Measurements from ENCODE around the gene C1QTNF7. TPM values are rescaled to one million over a fixed set of nuclear protein-coding genes. Genes with fewer than 3 reads are reported as not detected.

Gene C1QTNF7
- total RNA-seq, 2 donors from 2014 or later, result not detected

DNA sequence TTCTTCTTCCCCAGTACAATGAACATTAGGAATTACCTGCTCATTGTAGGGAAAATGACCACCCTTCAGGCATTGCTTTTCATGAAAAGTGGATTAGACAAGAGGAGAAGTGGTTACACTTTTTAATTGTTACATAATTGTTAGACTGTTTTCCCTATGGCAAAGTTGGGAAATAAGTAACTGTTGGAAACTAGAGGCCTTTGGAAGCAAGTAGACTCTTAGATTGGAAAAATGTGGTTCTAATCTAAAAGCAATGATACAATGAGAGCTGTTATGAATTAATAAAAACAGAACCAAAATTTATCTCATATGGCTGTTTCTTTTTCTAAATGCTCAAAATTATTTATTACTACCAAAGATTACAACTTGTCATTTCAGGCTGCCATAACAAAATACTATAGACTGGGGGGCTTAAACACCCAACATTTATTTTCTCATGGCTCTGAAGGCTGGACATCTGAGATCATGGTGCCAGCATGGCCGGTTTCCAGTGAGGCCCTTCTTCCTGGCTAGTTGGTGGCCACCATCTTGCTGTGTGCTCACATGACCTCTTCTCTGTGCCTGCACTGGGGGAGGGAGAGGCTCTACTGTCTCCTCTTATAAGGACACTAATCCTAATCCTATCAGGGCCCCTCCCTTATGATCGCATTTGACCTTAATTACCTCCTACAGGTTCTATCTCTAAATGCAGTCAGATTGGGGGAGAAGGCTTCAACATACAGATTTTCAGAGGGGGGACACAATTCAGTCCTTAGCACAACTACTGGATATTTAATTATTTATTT lies 54.3 kb downstream of the C1QTNF7 start:
- Histone ChIP-seq H3K4me3 (ENCODE audit: low read length) (peak overlapping the region; percentile 61), H3K9me3 (ENCODE audit: control insufficient read depth, low read length) (peaks cover 11% of the 10 kb centered on the region), H3K4me1 (ENCODE audit: control insufficient read depth, insufficient read depth, low read length) (peaks cover 13% of the 10 kb centered on the region), H3K9ac (ENCODE audit: extremely low read depth, low read length, poor library complexity, severe bottlenecking) (no peak overlapping the region), H3K27me3 (ENCODE audit: control insufficient read depth, insufficient read depth, low read length, poor library complexity, severe bottlenecking) (no peaks in the 10 kb centered on the region), H3K27ac (ENCODE audit: low read depth, low read length) (no peak overlapping the region), H3K36me3 (ENCODE audit: control insufficient read depth, insufficient read depth, low read length) (peaks cover 12% of the 10 kb centered on the region)
- Mint-ChIP-seq H3K4me3 (no peak overlapping the region), H3K27me3 (ENCODE audit: insufficient read depth) (no peaks in the 10 kb centered on the region), H3K9me3 (peaks cover 14% of the 10 kb centered on the region), H3K4me1 (peaks cover 27% of the 10 kb centered on the region), H3K36me3 (ENCODE audit: low read depth) (peaks cover 32% of the 10 kb centered on the region), H3K27ac (no peak overlapping the region)
- DNase-seq, result no peak
- WGBS, 2 experiments (ENCODE audit: insufficient coverage in 1 of 2, insufficient read length in 1 of 2), result 78% methylated on average over 2 of the region's 2 CpGs; no CpG with 5 or more reads in 1 of the 2 experiments
- TF ChIP-seq, protein P1, sequence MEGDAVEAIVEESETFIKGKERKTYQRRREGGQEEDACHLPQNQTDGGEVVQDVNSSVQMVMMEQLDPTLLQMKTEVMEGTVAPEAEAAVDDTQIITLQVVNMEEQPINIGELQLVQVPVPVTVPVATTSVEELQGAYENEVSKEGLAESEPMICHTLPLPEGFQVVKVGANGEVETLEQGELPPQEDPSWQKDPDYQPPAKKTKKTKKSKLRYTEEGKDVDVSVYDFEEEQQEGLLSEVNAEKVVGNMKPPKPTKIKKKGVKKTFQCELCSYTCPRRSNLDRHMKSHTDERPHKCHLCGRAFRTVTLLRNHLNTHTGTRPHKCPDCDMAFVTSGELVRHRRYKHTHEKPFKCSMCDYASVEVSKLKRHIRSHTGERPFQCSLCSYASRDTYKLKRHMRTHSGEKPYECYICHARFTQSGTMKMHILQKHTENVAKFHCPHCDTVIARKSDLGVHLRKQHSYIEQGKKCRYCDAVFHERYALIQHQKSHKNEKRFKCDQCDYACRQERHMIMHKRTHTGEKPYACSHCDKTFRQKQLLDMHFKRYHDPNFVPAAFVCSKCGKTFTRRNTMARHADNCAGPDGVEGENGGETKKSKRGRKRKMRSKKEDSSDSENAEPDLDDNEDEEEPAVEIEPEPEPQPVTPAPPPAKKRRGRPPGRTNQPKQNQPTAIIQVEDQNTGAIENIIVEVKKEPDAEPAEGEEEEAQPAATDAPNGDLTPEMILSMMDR (conservative IDR thresholded peaks at IDR 0.05), result no peak

DNA sequence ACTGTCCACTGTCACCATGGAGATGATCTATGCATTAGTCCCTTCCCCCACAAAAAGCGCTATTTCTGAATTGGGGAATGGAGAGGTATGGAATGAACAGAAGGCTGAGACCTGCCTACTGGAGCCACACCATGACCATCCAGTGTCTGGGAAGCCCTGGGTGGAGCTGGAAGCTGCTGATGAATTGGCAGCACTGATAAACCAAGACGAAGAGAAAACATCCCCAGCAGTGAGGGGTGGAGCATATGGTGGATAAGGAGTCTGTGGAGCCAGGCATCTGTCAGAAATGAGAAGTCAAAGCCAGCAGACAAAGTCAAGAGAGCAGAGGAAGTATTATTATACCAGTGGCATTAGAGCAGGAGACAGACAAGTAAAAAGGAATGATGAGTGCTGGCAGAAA lies 55.0 kb downstream of the C1QTNF7 start:
- H3K9me3 ChIP-seq (ENCODE audit: control insufficient read depth, low read length), result peaks cover 18% of the 10 kb centered on the region
- peaks cover 13% of the 10 kb centered on the region for H3K4me1 ChIP-seq (ENCODE audit: control insufficient read depth, insufficient read depth, low read length)
- 67% methylated on average over 2 of the region's 2 CpGs; no CpG with 5 or more reads in 1 of the 2 experiments for WGBS, 2 experiments (ENCODE audit: insufficient coverage in 1 of 2, insufficient read length in 1 of 2)
- H3K9ac ChIP-seq (ENCODE audit: extremely low read depth, low read length, poor library complexity, severe bottlenecking), result no peak overlapping the region
- H3K4me1 Mint-ChIP-seq, result peaks cover 27% of the 10 kb centered on the region
- peaks cover 32% of the 10 kb centered on the region for H3K36me3 Mint-ChIP-seq (ENCODE audit: low read depth)
- H3K9me3 Mint-ChIP-seq, result peaks cover 20% of the 10 kb centered on the region
- no peak overlapping the region for H3K4me3 Mint-ChIP-seq
- H3K27ac ChIP-seq (ENCODE audit: low read depth, low read length), result no peak overlapping the region
- peak; percentile 63 for DNase-seq
- TF ChIP-seq, protein P1 (conservative IDR thresholded peaks at IDR 0.05), result no peak
- no peaks in the 10 kb centered on the region for H3K27me3 ChIP-seq (ENCODE audit: control insufficient read depth, insufficient read depth, low read length, poor library complexity, severe bottlenecking)
- no peaks in the 10 kb centered on the region for H3K27me3 Mint-ChIP-seq (ENCODE audit: insufficient read depth)
- H3K36me3 ChIP-seq (ENCODE audit: control insufficient read depth, insufficient read depth, low read length), result peaks cover 12% of the 10 kb centered on the region
- H3K27ac Mint-ChIP-seq, result no peak overlapping the region
- peak overlapping the region; percentile 61 for H3K4me3 ChIP-seq (ENCODE audit: low read length)

- DNase-seq, result no peak
- H3K9me3 Mint-ChIP-seq, result peaks cover 33% of the 10 kb centered on the region
- H3K27ac ChIP-seq (ENCODE audit: low read depth, low read length), result no peak overlapping the region
- peaks cover 54% of the 10 kb centered on the region for H3K36me3 Mint-ChIP-seq (ENCODE audit: low read depth)
- H3K4me3 Mint-ChIP-seq, result no peak overlapping the region
- no peak overlapping the region for H3K4me3 ChIP-seq (ENCODE audit: low read length)
- no peak overlapping the region for H3K9ac ChIP-seq (ENCODE audit: extremely low read depth, low read length, poor library complexity, severe bottlenecking)
- H3K4me1 Mint-ChIP-seq, result peaks cover 12% of the 10 kb centered on the region
- TF ChIP-seq, protein P1 (conservative IDR thresholded peaks at IDR 0.05), result no peak
- H3K4me1 ChIP-seq (ENCODE audit: control insufficient read depth, insufficient read depth, low read length), result peaks cover 3% of the 10 kb centered on the region
- H3K27ac Mint-ChIP-seq, result no peak overlapping the region
- H3K27me3 ChIP-seq (ENCODE audit: control insufficient read depth, insufficient read depth, low read length, poor library complexity, severe bottlenecking), result no peaks in the 10 kb centered on the region
- H3K9me3 ChIP-seq (ENCODE audit: control insufficient read depth, low read length), result peaks cover 23% of the 10 kb centered on the region
- no peaks in the 10 kb centered on the region for H3K27me3 Mint-ChIP-seq (ENCODE audit: insufficient read depth)
- no peaks in the 10 kb centered on the region for H3K36me3 ChIP-seq (ENCODE audit: control insufficient read depth, insufficient read depth, low read length)
Observed at GRCh38 chr4:15488136-15488535, 60.3 kb downstream of the C1QTNF7 start.

Data from endodermal cell (in vitro differentiated cells).